AG09319 (cell line): Measurements from ENCODE around the gene RCL1.
"Not testable (repeated sequence)": the region's sequence is repeated elsewhere in the genome, so short reads cannot be mapped to it uniquely, and the experiment has no call there.

Experiments
- DNase-seq: peaks from one replicate; pipeline ENCODE4 v3.0.0-alpha.2; 2010; ENCODE audit warnings: low read depth; ENCODE audit errors: extremely low read depth
- CTCF ChIP-seq: IDR thresholded peaks from 2 replicates; pipeline ENCODE4 v1.5.1; 2011; ENCODE audit warnings: low read depth, mild to moderate bottlenecking, inconsistent platforms, low read length, moderate library complexity

RCL1 gene

DNA sequence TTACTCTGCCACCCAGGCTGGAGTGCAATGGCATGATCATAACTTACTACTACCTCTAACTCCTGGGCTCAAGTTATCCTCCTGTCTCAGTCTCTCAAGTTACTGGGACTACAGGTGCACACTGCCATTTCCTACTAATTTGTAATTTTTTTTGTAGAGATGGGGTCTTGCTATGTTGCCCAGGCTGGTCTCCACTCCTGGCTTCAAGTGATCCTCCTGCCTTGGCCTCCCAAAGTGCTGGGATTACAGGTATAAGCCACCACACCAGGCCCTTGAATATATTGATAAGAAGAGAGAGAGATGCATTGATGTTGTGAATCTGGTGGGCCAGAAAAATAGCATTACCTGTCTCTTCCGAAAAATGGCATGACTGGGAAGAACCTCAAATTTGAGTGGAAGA, 21.0 kb upstream of the RCL1 start:
- no peak for DNase-seq

GRCh38 chr9:4774209-4774608, 18.5 kb upstream of the RCL1 start:
- no peak for DNase-seq
- TF ChIP-seq CTCF = no peak

More for the DNA sequence above, 21.0 kb upstream of the RCL1 start:
- no peak for TF ChIP-seq CTCF

DNA sequence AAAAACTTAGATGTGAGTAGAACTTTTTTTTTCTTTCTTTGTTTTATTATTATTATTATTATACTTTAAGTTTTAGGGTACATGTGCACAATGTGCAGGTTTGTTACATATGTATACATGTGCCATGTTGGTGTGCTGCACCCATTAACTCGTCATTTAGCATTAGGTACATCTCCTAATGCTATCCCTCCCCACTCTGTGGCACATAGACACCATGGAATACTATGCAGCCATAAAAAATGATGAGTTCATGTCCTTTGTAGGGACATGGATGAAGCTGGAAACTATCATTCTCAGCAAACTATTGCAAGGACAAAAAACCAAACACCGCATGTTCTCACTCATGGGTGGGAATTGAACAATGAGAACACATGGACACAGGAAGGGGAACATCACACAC, 17.8 kb upstream of the RCL1 start:
- DNase-seq = not testable (repeated sequence)

DNA sequence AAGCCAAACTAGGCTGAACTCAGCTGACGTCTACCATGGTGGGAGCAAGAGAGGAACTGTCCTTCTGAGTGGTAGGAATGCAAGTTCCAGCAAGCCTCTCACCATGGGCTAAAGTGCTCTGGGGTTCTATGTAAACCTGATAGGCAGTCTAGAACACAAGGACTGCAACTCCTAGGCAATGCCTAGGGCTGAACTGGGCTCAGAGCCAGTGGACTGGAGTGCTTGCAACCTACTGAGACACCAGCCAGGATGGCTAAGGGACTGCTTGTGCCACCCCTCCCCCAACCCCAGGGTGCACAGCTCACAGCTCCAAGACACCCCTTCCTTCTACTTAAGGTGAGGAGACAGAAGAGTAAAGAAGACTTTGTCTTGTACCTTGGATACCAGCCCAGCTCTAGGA, 12.1 kb upstream of the RCL1 start:
- no peak for DNase-seq

DNA sequence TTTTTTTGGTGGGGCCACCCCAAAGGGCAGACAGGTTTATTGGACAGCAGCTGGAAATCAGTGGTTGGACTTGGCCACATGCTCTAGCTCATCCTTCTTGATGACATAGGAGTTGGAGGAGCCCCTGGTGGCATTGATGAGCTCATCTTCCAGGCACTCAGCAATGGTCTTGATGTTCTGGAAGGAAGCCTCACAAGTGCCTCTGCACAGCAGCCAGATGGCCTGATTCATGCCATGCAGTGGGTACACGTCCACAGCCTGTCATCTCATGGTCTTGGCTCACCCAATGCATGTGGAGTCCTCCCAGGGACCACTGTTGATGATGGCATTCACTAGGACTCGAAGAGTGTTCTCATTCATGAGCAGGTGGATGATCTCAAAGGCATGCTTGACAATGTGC, 11.3 kb upstream of the RCL1 start:
- TF ChIP-seq CTCF = no peak
- DNase-seq = no peak

More for the DNA sequence above, 12.1 kb upstream of the RCL1 start:
- no peak for TF ChIP-seq CTCF

GRCh38 chr9:4783191-4783590, 9.6 kb upstream of the RCL1 start:
- not testable (repeated sequence) for DNase-seq

GRCh38 chr9:4784403-4784802, 8.3 kb upstream of the RCL1 start:
- DNase-seq = no peak

GRCh38 chr9:4786599-4786998, 6.1 kb upstream of the RCL1 start:
- no peak for TF ChIP-seq CTCF
- DNase-seq = no peak

More at GRCh38 chr9:4784403-4784802, 8.3 kb upstream of the RCL1 start:
- TF ChIP-seq CTCF = no peak

- DNase-seq = no peak
- TF ChIP-seq CTCF = no peak
Observed at GRCh38 chr9:4787876-4788275, 4.9 kb upstream of the RCL1 start.
